HepG2 (cell line): ENCODE results near the gene NCKAP1. TPM values are rescaled to one million over a fixed set of nuclear protein-coding genes. Genes with fewer than 3 reads are reported as not detected.
A peak's percentile ranks its signal among the peaks of the same experiment; 100 is the strongest.

Experiments
- BRCA1 ChIP-seq: sonication (generic); formaldehyde crosslinking; IDR thresholded peaks from 2 replicates; pipeline ENCODE4 v1.4.0; 2020; ENCODE audit warnings: missing genetic modification reagents
- CENPBD1 ChIP-seq: sonication (generic); formaldehyde crosslinking; IDR thresholded peaks from 2 replicates; pipeline ENCODE4 v1.8.0; 2022; ENCODE audit warnings: missing genetic modification reagents, low read depth, mild to moderate bottlenecking, borderline replicate concordance
- FUBP1 ChIP-seq: sonication (generic); formaldehyde crosslinking; IDR thresholded peaks from 2 replicates; pipeline ENCODE4 v1.5.1; 2020; ENCODE audit warnings: missing genetic modification reagents, mild to moderate bottlenecking, borderline replicate concordance
- KAT2B ChIP-seq: fragments of 150-350 bp; IDR thresholded peaks from 2 replicates; pipeline ENCODE4 v1.6.1; 2014; ENCODE audit warnings: low read depth, low read length, borderline replicate concordance
- KMT2A ChIP-seq: sonication (generic); formaldehyde crosslinking; IDR thresholded peaks from 2 replicates; pipeline ENCODE4 v1.4.0; 2020; ENCODE audit warnings: missing genetic modification reagents
- MAFK ChIP-seq, 2 experiments: IDR thresholded peaks in 1 of 2; conservative IDR thresholded peaks in 1 of 2; 2 replicates each; pipeline ENCODE4 v1.6.1; 2011; ENCODE audit warnings: improper control_type of control experiment in 2 of 2, low read length in 2 of 2
- MATR3 ChIP-seq: sonication (generic); formaldehyde crosslinking; IDR thresholded peaks from 2 replicates; pipeline ENCODE4 v1.4.0; 2020; ENCODE audit warnings: missing genetic modification reagents
- MAZ ChIP-seq, 2 experiments: sonication (generic) in 1 of 2; formaldehyde crosslinking in 1 of 2; IDR thresholded peaks; 2 replicates each; pipeline versions ENCODE4 v1.5.0 to v1.6.1; 2012 to 2020; ENCODE audit warnings: low read depth in 2 of 2, mild to moderate bottlenecking in 2 of 2, borderline replicate concordance in 1 of 2, improper control_type of control experiment in 1 of 2, low read length in 1 of 2, missing genetic modification reagents in 1 of 2, moderate library complexity in 1 of 2
- MEF2D ChIP-seq: sonication (generic); formaldehyde crosslinking; IDR thresholded peaks from 2 replicates; pipeline ENCODE4 v1.5.1; 2020; ENCODE audit warnings: mild to moderate bottlenecking, missing genetic modification reagents
- POGZ ChIP-seq: sonication (generic); formaldehyde crosslinking; IDR thresholded peaks from 2 replicates; pipeline ENCODE4 v1.4.0; 2020; ENCODE audit warnings: mild to moderate bottlenecking, missing genetic modification reagents
- SATB2 ChIP-seq: sonication (generic); formaldehyde crosslinking; IDR thresholded peaks from 2 replicates; pipeline ENCODE4 v1.5.0; 2020; ENCODE audit warnings: missing genetic modification reagents
- SMYD3 ChIP-seq: sonication (generic); formaldehyde crosslinking; IDR thresholded peaks from 2 replicates; pipeline ENCODE4 v1.8.1; 2023; ENCODE audit warnings: mild to moderate bottlenecking, missing genetic modification reagents
- SOX5 ChIP-seq: IDR thresholded peaks from 2 replicates; pipeline ENCODE4 v1.6.1; 2016; ENCODE audit warnings: borderline replicate concordance
- SRF ChIP-seq: IDR thresholded peaks from 2 replicates; pipeline ENCODE4 v1.6.1; 2011; ENCODE audit warnings: mild to moderate bottlenecking, low read depth, low read length, moderate library complexity
- THAP7 ChIP-seq: sonication (generic); formaldehyde crosslinking; IDR thresholded peaks from 2 replicates; pipeline ENCODE4 v1.8.1; 2023; ENCODE audit warnings: mild to moderate bottlenecking, missing genetic modification reagents
- U2AF2 ChIP-seq: fragments of 200-400 bp; formaldehyde crosslinking; IDR thresholded peaks from 2 replicates; pipeline ENCODE4 v1.6.1; 2017; ENCODE audit warnings: low read depth, mild to moderate bottlenecking, low read length
- ZC3H13 ChIP-seq: sonication (generic); formaldehyde crosslinking; IDR thresholded peaks from 2 replicates; pipeline ENCODE4 v1.8.1; 2023; ENCODE audit warnings: mild to moderate bottlenecking, missing genetic modification reagents, moderate library complexity
- ZFYVE20 ChIP-seq: sonication (generic); formaldehyde crosslinking; IDR thresholded peaks from 2 replicates; pipeline ENCODE4 v1.8.0; 2023; ENCODE audit warnings: low read depth, mild to moderate bottlenecking, moderate library complexity, missing genetic modification reagents, borderline replicate concordance
- ZNF12 ChIP-seq: sonication (generic); formaldehyde crosslinking; IDR thresholded peaks from 2 replicates; pipeline ENCODE4 v1.5.0; 2020; ENCODE audit warnings: missing genetic modification reagents
- ZNF232 ChIP-seq: sonication (generic); formaldehyde crosslinking; IDR thresholded peaks from 2 replicates; pipeline ENCODE4 v1.4.0; 2020; ENCODE audit warnings: missing genetic modification reagents, borderline replicate concordance
- ZNF260 ChIP-seq: sonication (generic); formaldehyde crosslinking; IDR thresholded peaks from 2 replicates; pipeline ENCODE4 v1.4.0; 2020; ENCODE audit warnings: missing genetic modification reagents, low read depth, mild to moderate bottlenecking, borderline replicate concordance
- ZNF329 ChIP-seq: sonication (generic); formaldehyde crosslinking; IDR thresholded peaks from 2 replicates; pipeline ENCODE4 v1.9.0; 2021; ENCODE audit warnings: low read depth, mild to moderate bottlenecking, missing genetic modification reagents
- ZNF597 ChIP-seq: sonication (generic); formaldehyde crosslinking; IDR thresholded peaks from 2 replicates; pipeline ENCODE4 v1.5.0; 2020; ENCODE audit warnings: missing genetic modification reagents
- ZNF644 ChIP-seq: IDR thresholded peaks from 2 replicates; pipeline ENCODE4 v1.6.1; 2016; ENCODE audit warnings: low read depth
- ZNF878 ChIP-seq: sonication (generic); formaldehyde crosslinking; IDR thresholded peaks from 2 replicates; pipeline ENCODE4 v1.8.1; 2023; ENCODE audit warnings: mild to moderate bottlenecking, missing genetic modification reagents, moderate library complexity
- ZZZ3 ChIP-seq: sonication (generic); formaldehyde crosslinking; IDR thresholded peaks from 2 replicates; pipeline ENCODE4 v1.4.0; 2020; ENCODE audit warnings: missing genetic modification reagents, mild to moderate bottlenecking, borderline replicate concordance
- polyA plus RNA-seq, 8 experiments: library from polyadenylated mRNA; depleted of rRNA in 3 of 8; stranded (reverse) in 7 of 8; unstranded in 1 of 8; fragments of >200 nt; fragmentation: Illumina TruSeq in 4 of 8; extraction: Trizol in 4 of 8; gene quantifications; 2 replicates each; pipeline versions ENCODE4 v1.2.1 to v1.2.3, GENCODE V29; 2011 to 2016; ENCODE audit warnings: low read depth in 4 of 8, missing spikeins in 1 of 8, mixed read lengths in 1 of 8; ENCODE audit not compliant: insufficient read depth in 1 of 8
- total RNA-seq, 5 experiments: library from RNA; depleted of rRNA; stranded (reverse); fragments of >200 nt; fragmentation: Illumina TruSeq; extraction: Trizol; gene quantifications; 2 replicates each; pipeline ENCODE4 v1.2.3, GENCODE V29; 2016; ENCODE audit warnings: low read depth in 1 of 5

Gene NCKAP1
- total and polyA plus RNA-seq, 2 of the 13 experiments (the other 11 are each of a cell fraction or from before 2014, with no cell fraction given) = 72.1 to 96.3 TPM

GRCh38 chr2:182973441-182974352 lies 64.6 kb downstream of the NCKAP1 start (continued):
- peak; percentile 27; the same call in 1 of the 2 replicates for TF ChIP-seq ZNF878 (CRISPR knock-in tag)
- 0 out of 2 replicates have a peak, but pooled peaks have one; percentile 27 for TF ChIP-seq POGZ (CRISPR knock-in tag)
- no peak for TF ChIP-seq ZZZ3 (CRISPR knock-in tag)
- no peak for TF ChIP-seq ZFYVE20 (CRISPR knock-in tag)
- peak; percentile 64 for TF ChIP-seq ZNF644
- no peak for TF ChIP-seq CENPBD1 (CRISPR knock-in tag)
- peak; percentile 34; the same call in 1 of the 2 replicates for TF ChIP-seq SOX5 (CRISPR knock-in tag)
- TF ChIP-seq ZNF597 (CRISPR knock-in tag) = no peak
- no peak for TF ChIP-seq MATR3 (CRISPR knock-in tag)
- TF ChIP-seq MAFK (conservative IDR thresholded peaks at IDR 0.05 in 1 of 2, IDR thresholded peaks at IDR 0.05 in 1 of 2; ENCODE audit: low read length in 2 of 2) = no peak
- TF ChIP-seq SRF = no peak
- no peak for TF ChIP-seq ZNF232 (CRISPR knock-in tag)
- no peak for TF ChIP-seq U2AF2
- no peak for TF ChIP-seq ZNF329 (CRISPR knock-in tag)
- TF ChIP-seq SATB2 (CRISPR knock-in tag) = no peak
- no peak for TF ChIP-seq KMT2A (CRISPR knock-in tag)
- TF ChIP-seq MAZ (IDR thresholded peaks at IDR 0.05; ENCODE audit: borderline replicate concordance, low read depth, low read length) = no peak
- TF ChIP-seq MAZ (CRISPR knock-in tag; IDR thresholded peaks at IDR 0.05; ENCODE audit: low read depth) = no peak
- peak; percentile 97 for TF ChIP-seq ZNF12
- TF ChIP-seq MEF2D (CRISPR knock-in tag) = no peak
- no peak for TF ChIP-seq THAP7 (CRISPR knock-in tag)
- no peak for TF ChIP-seq ZNF260 (CRISPR knock-in tag)
- TF ChIP-seq ZC3H13 (CRISPR knock-in tag) = no peak
- TF ChIP-seq KAT2B = no peak
- TF ChIP-seq SMYD3 (CRISPR knock-in tag) = no peak
- no peak for TF ChIP-seq BRCA1
- no peak for TF ChIP-seq FUBP1
